DND-41 (cell line): Measurements from ENCODE around the gene ARHGEF12.

Experiments used
- CTCF ChIP-seq: IDR thresholded peaks from 2 replicates; pipeline ENCODE4 v1.5.1; 2012; ENCODE audit warnings: borderline replicate concordance, low read length, moderate library complexity, mild to moderate bottlenecking; ENCODE audit not compliant: poor library complexity, severe bottlenecking; ENCODE audit errors: extremely low read depth
- EZH2 ChIP-seq: IDR thresholded peaks from 3 replicates; pipeline ENCODE4 v1.6.1; 2012; ENCODE audit warnings: borderline replicate concordance, low read depth, mild to moderate bottlenecking, moderate library complexity, low read length, inconsistent platforms; ENCODE audit not compliant: severe bottlenecking

- TF ChIP-seq CTCF, result no peak
- TF ChIP-seq EZH2, result no peak
Observed at GRCh38 chr11:120354068-120354467, 17.9 kb downstream of the ARHGEF12 start.
